Neural cell (in vitro differentiated cells): ENCODE measurements around the gene HHLA2. TPM values are rescaled to one million over a fixed set of nuclear protein-coding genes. Genes with fewer than 3 reads are reported as not detected.

ENCODE experiments used
- H2AFZ ChIP-seq: fragments of 200-600, 300-800 bp; sonication (generic), shearing (Covaris generic); 2 replicates; pipeline ENCODE4 v1.6.0; 2014; ENCODE audit warnings: low read depth, mild to moderate bottlenecking, antibody characterized with exemption, low read length, moderate library complexity
- H3F3A ChIP-seq: fragments of 200-600 bp; shearing (Covaris generic); 2 replicates; pipeline ENCODE4 v1.6.1; 2016; ENCODE audit warnings: mild to moderate bottlenecking, moderate library complexity, mixed read lengths, antibody characterized with exemption, low read length; ENCODE audit not compliant: insufficient read depth, poor library complexity, severe bottlenecking
- H3K27ac ChIP-seq: fragments of 200-600, 300-800 bp; sonication (generic), shearing (Covaris generic); 2 replicates; pipeline ENCODE4 v1.5.1; 2014; ENCODE audit warnings: mild to moderate bottlenecking, low read length, moderate library complexity
- H3K27me3 ChIP-seq: fragments of 300-800, 200-600 bp; sonication (generic), shearing (Covaris generic); 2 replicates; pipeline ENCODE4 v1.6.0; 2014; ENCODE audit warnings: mild to moderate bottlenecking, low read depth, low read length, moderate library complexity; ENCODE audit not compliant: insufficient read depth
- H3K36me3 ChIP-seq: fragments of 300-800, 200-600 bp; sonication (generic), shearing (Covaris generic); 2 replicates; pipeline ENCODE4 v1.5.1; 2014; ENCODE audit warnings: mild to moderate bottlenecking, antibody characterized with exemption, low read length, moderate library complexity; ENCODE audit not compliant: insufficient read depth
- H3K4me2 ChIP-seq: fragments of 300-800, 200-600 bp; sonication (generic), shearing (Covaris generic); 2 replicates; pipeline ENCODE4 v1.6.0; 2014; ENCODE audit warnings: mild to moderate bottlenecking, low read length
- H3K4me3 ChIP-seq: fragments of 300-800, 200-600 bp; sonication (generic), shearing (Covaris generic); 2 replicates; pipeline ENCODE4 v1.5.1; 2014; ENCODE audit warnings: mild to moderate bottlenecking, low read length, moderate library complexity
- H3K79me2 ChIP-seq: fragments of 200-600 bp; shearing (Covaris generic); replicated peaks from 2 replicates; pipeline ENCODE4 v1.6.0; 2014; ENCODE audit warnings: mild to moderate bottlenecking, low read length, moderate library complexity; ENCODE audit not compliant: insufficient read depth
- H3K9ac ChIP-seq: fragments of 300-800, 200-600 bp; sonication (generic), shearing (Covaris generic); 2 replicates; pipeline ENCODE4 v1.6.1; 2016; ENCODE audit warnings: mild to moderate bottlenecking, low read length, mixed read lengths
- H3K9me2 ChIP-seq: fragments of 200-600 bp; shearing (Covaris generic); 2 replicates; pipeline ENCODE4 v1.6.1; 2016; ENCODE audit warnings: mild to moderate bottlenecking, low read length, mixed read lengths; ENCODE audit not compliant: insufficient read depth
- H3K9me3 ChIP-seq: fragments of 200-600, 300-800 bp; sonication (generic), shearing (Covaris generic); 2 replicates; pipeline ENCODE4 v1.6.1; 2016; ENCODE audit warnings: mild to moderate bottlenecking, mixed run types, low read length, moderate library complexity, mixed read lengths
- H4K20me1 ChIP-seq: fragments of 200-600 bp; shearing (Covaris generic); 2 replicates; pipeline ENCODE4 v1.6.1; 2016; ENCODE audit warnings: mild to moderate bottlenecking, mixed run types; ENCODE audit not compliant: insufficient read depth
- EP300 ChIP-seq: fragments of 450-650 bp; conservative IDR thresholded peaks from 2 replicates; pipeline ENCODE4 v1.6.1; 2014; ENCODE audit warnings: antibody characterized with exemption, mild to moderate bottlenecking, moderate library complexity; ENCODE audit not compliant: poor library complexity, severe bottlenecking
- EZH2 ChIP-seq: fragments of 200-600, 300-800 bp; shearing (Covaris generic), sonication (generic); IDR thresholded peaks from 2 replicates; pipeline ENCODE4 v1.6.1; 2014; ENCODE audit warnings: antibody characterized with exemption, low read length, borderline replicate concordance, mild to moderate bottlenecking; ENCODE audit not compliant: insufficient read depth, poor library complexity, severe bottlenecking
- MXI1 ChIP-seq: fragments of 450-650 bp; conservative IDR thresholded peaks from 2 replicates; pipeline ENCODE4 v1.6.1; 2014; ENCODE audit warnings: antibody characterized with exemption, mild to moderate bottlenecking; ENCODE audit not compliant: poor library complexity, severe bottlenecking
- POLR2AphosphoS5 ChIP-seq: IDR thresholded peaks from 2 replicates; pipeline ENCODE4 v1.6.1; 2012
- RAD21 ChIP-seq: fragments of 450-650 bp; conservative IDR thresholded peaks from 2 replicates; pipeline ENCODE4 v1.6.1; 2014; ENCODE audit warnings: antibody characterized with exemption, mild to moderate bottlenecking, moderate library complexity
- SMC3 ChIP-seq: fragments of 450-650 bp; conservative IDR thresholded peaks from 2 replicates; pipeline ENCODE4 v1.6.1; 2014; ENCODE audit warnings: antibody characterized with exemption, mild to moderate bottlenecking, moderate library complexity; ENCODE audit not compliant: poor library complexity
- TAF1 ChIP-seq: IDR thresholded peaks from 2 replicates; pipeline ENCODE4 v1.6.1; 2012; ENCODE audit warnings: low read depth
- polyA plus RNA-seq: library from polyadenylated mRNA; depleted of rRNA; stranded (reverse); fragments of >200 nt; gene quantifications from 2 replicates; pipeline ENCODE4 v1.2.3, GENCODE V29; 2014
- TF ChIP-seq, protein P1 (sequence below): fragments of 450-650 bp; IDR thresholded peaks from 2 replicates; pipeline ENCODE4 v1.5.1; 2014; ENCODE audit warnings: antibody characterized with exemption, mild to moderate bottlenecking, moderate library complexity; ENCODE audit not compliant: poor library complexity, severe bottlenecking
- TF ChIP-seq, protein P2 (sequence below): IDR thresholded peaks from 2 replicates; pipeline ENCODE4 v1.6.1; 2012; ENCODE audit warnings: borderline replicate concordance

The HHLA2 gene
- polyA plus RNA-seq, 1 donor from 2014 or later = not detected

DNA sequence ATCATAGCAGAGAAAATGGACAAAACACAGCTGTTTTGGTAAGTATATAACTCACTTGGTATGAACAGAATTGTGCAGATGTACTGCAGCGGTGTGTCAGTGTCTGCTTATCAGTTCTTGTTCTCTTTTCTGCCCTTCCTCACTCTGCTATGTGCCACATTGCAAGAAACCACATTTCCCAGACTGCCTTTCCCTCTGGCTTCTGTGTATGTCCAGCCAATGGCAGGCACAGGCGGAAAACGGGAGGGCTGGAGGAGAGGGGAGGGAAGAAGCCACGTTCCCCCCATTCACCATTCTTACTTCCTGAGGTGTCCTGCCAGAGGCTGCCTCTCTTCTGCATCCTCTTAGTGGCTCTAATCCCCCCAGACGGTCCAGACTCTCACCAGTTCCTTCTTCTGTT lies 15.4 kb downstream of the HHLA2 start:
- H3K4me3 ChIP-seq = no peak overlapping the region
- no peaks in the 10 kb centered on the region for H3K79me2 ChIP-seq
- no peak overlapping the region for H2AFZ ChIP-seq
- no peaks in the 10 kb centered on the region for H3K27me3 ChIP-seq
- no peak overlapping the region for H3K4me2 ChIP-seq
- H3K9me3 ChIP-seq = no peaks in the 10 kb centered on the region
- no peak overlapping the region for H3K27ac ChIP-seq
- H3K9ac ChIP-seq = no peak overlapping the region
- H3K36me3 ChIP-seq = no peaks in the 10 kb centered on the region
- no peaks in the 10 kb centered on the region for H3K9me2 ChIP-seq
- no peaks in the 10 kb centered on the region for H4K20me1 ChIP-seq
- no peak for TF ChIP-seq EZH2
- no peak for TF ChIP-seq TAF1
- TF ChIP-seq, protein P1, sequence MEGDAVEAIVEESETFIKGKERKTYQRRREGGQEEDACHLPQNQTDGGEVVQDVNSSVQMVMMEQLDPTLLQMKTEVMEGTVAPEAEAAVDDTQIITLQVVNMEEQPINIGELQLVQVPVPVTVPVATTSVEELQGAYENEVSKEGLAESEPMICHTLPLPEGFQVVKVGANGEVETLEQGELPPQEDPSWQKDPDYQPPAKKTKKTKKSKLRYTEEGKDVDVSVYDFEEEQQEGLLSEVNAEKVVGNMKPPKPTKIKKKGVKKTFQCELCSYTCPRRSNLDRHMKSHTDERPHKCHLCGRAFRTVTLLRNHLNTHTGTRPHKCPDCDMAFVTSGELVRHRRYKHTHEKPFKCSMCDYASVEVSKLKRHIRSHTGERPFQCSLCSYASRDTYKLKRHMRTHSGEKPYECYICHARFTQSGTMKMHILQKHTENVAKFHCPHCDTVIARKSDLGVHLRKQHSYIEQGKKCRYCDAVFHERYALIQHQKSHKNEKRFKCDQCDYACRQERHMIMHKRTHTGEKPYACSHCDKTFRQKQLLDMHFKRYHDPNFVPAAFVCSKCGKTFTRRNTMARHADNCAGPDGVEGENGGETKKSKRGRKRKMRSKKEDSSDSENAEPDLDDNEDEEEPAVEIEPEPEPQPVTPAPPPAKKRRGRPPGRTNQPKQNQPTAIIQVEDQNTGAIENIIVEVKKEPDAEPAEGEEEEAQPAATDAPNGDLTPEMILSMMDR = no peak
- no peak for TF ChIP-seq RAD21
- no peak for TF ChIP-seq EP300
- TF ChIP-seq, protein P2, sequence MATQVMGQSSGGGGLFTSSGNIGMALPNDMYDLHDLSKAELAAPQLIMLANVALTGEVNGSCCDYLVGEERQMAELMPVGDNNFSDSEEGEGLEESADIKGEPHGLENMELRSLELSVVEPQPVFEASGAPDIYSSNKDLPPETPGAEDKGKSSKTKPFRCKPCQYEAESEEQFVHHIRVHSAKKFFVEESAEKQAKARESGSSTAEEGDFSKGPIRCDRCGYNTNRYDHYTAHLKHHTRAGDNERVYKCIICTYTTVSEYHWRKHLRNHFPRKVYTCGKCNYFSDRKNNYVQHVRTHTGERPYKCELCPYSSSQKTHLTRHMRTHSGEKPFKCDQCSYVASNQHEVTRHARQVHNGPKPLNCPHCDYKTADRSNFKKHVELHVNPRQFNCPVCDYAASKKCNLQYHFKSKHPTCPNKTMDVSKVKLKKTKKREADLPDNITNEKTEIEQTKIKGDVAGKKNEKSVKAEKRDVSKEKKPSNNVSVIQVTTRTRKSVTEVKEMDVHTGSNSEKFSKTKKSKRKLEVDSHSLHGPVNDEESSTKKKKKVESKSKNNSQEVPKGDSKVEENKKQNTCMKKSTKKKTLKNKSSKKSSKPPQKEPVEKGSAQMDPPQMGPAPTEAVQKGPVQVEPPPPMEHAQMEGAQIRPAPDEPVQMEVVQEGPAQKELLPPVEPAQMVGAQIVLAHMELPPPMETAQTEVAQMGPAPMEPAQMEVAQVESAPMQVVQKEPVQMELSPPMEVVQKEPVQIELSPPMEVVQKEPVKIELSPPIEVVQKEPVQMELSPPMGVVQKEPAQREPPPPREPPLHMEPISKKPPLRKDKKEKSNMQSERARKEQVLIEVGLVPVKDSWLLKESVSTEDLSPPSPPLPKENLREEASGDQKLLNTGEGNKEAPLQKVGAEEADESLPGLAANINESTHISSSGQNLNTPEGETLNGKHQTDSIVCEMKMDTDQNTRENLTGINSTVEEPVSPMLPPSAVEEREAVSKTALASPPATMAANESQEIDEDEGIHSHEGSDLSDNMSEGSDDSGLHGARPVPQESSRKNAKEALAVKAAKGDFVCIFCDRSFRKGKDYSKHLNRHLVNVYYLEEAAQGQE = no peak
- TF ChIP-seq POLR2AphosphoS5 = no peak
- no peak for TF ChIP-seq SMC3
- no peak for TF ChIP-seq MXI1
- no peaks in the 10 kb centered on the region for H3F3A ChIP-seq

DNA sequence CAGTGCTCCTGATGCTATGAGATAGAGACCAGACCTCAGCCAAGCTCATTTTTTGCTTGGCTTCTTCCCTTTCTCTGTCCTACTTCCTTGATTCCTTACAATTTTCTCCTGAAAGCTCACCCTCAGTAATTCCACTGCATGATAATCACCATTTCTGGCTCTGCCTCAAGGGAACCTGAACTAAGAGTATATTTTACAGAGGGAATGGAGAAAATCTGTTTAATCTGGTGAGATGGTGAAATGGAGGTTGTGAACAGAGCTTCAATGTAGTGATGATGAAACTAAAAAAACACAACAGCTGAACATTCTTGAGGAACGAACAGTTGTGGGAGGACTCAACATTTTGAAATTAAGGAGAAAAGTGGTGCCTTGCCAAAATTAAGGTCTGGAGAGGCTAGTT lies 16.3 kb downstream of the HHLA2 start:
- H3K4me3 ChIP-seq = no peak overlapping the region
- H2AFZ ChIP-seq = no peak overlapping the region
- H3K36me3 ChIP-seq = no peaks in the 10 kb centered on the region
- H3K27me3 ChIP-seq = no peaks in the 10 kb centered on the region
- TF ChIP-seq SMC3 (no peak), EP300 (no peak), EZH2 (no peak), TAF1 (no peak), RAD21 (no peak), MXI1 (no peak), POLR2AphosphoS5 (no peak)
- TF ChIP-seq, protein P2 = no peak
- TF ChIP-seq, protein P1 = no peak
- H3K9me3 ChIP-seq = no peaks in the 10 kb centered on the region
- H3K4me2 ChIP-seq = no peak overlapping the region
- H4K20me1 ChIP-seq = no peaks in the 10 kb centered on the region
- no peak overlapping the region for H3K9ac ChIP-seq
- H3K9me2 ChIP-seq = no peaks in the 10 kb centered on the region
- no peak overlapping the region for H3K27ac ChIP-seq
- H3K79me2 ChIP-seq = no peaks in the 10 kb centered on the region
- H3F3A ChIP-seq = no peaks in the 10 kb centered on the region
